ENCODE results near the gene FOXK1. TPM values are rescaled to one million over a fixed set of nuclear protein-coding genes. Genes with fewer than 3 reads are reported as not detected.

Gene FOXK1
- total and polyA plus RNA-seq, 9 of the 15 experiments (the other 6 are each of a cell fraction or from before 2014, with no cell fraction given): 0.32 to 45.5 (median 8.1) TPM

GRCh38 chr7:4699841-4700240, 17.7 kb downstream of the FOXK1 start (continued):
- TF ChIP-seq, protein P1, sequence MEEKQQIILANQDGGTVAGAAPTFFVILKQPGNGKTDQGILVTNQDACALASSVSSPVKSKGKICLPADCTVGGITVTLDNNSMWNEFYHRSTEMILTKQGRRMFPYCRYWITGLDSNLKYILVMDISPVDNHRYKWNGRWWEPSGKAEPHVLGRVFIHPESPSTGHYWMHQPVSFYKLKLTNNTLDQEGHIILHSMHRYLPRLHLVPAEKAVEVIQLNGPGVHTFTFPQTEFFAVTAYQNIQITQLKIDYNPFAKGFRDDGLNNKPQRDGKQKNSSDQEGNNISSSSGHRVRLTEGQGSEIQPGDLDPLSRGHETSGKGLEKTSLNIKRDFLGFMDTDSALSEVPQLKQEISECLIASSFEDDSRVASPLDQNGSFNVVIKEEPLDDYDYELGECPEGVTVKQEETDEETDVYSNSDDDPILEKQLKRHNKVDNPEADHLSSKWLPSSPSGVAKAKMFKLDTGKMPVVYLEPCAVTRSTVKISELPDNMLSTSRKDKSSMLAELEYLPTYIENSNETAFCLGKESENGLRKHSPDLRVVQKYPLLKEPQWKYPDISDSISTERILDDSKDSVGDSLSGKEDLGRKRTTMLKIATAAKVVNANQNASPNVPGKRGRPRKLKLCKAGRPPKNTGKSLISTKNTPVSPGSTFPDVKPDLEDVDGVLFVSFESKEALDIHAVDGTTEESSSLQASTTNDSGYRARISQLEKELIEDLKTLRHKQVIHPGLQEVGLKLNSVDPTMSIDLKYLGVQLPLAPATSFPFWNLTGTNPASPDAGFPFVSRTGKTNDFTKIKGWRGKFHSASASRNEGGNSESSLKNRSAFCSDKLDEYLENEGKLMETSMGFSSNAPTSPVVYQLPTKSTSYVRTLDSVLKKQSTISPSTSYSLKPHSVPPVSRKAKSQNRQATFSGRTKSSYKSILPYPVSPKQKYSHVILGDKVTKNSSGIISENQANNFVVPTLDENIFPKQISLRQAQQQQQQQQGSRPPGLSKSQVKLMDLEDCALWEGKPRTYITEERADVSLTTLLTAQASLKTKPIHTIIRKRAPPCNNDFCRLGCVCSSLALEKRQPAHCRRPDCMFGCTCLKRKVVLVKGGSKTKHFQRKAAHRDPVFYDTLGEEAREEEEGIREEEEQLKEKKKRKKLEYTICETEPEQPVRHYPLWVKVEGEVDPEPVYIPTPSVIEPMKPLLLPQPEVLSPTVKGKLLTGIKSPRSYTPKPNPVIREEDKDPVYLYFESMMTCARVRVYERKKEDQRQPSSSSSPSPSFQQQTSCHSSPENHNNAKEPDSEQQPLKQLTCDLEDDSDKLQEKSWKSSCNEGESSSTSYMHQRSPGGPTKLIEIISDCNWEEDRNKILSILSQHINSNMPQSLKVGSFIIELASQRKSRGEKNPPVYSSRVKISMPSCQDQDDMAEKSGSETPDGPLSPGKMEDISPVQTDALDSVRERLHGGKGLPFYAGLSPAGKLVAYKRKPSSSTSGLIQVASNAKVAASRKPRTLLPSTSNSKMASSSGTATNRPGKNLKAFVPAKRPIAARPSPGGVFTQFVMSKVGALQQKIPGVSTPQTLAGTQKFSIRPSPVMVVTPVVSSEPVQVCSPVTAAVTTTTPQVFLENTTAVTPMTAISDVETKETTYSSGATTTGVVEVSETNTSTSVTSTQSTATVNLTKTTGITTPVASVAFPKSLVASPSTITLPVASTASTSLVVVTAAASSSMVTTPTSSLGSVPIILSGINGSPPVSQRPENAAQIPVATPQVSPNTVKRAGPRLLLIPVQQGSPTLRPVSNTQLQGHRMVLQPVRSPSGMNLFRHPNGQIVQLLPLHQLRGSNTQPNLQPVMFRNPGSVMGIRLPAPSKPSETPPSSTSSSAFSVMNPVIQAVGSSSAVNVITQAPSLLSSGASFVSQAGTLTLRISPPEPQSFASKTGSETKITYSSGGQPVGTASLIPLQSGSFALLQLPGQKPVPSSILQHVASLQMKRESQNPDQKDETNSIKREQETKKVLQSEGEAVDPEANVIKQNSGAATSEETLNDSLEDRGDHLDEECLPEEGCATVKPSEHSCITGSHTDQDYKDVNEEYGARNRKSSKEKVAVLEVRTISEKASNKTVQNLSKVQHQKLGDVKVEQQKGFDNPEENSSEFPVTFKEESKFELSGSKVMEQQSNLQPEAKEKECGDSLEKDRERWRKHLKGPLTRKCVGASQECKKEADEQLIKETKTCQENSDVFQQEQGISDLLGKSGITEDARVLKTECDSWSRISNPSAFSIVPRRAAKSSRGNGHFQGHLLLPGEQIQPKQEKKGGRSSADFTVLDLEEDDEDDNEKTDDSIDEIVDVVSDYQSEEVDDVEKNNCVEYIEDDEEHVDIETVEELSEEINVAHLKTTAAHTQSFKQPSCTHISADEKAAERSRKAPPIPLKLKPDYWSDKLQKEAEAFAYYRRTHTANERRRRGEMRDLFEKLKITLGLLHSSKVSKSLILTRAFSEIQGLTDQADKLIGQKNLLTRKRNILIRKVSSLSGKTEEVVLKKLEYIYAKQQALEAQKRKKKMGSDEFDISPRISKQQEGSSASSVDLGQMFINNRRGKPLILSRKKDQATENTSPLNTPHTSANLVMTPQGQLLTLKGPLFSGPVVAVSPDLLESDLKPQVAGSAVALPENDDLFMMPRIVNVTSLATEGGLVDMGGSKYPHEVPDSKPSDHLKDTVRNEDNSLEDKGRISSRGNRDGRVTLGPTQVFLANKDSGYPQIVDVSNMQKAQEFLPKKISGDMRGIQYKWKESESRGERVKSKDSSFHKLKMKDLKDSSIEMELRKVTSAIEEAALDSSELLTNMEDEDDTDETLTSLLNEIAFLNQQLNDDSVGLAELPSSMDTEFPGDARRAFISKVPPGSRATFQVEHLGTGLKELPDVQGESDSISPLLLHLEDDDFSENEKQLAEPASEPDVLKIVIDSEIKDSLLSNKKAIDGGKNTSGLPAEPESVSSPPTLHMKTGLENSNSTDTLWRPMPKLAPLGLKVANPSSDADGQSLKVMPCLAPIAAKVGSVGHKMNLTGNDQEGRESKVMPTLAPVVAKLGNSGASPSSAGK (IDR thresholded peaks at IDR 0.05): no peak
- TF ChIP-seq ZNF707 (CRISPR knock-in tag; conservative IDR thresholded peaks at IDR 0.05) (no peak), E2F1 (CRISPR knock-in tag; IDR thresholded peaks at IDR 0.05) (no peak), MEF2D (tag; conservative IDR thresholded peaks at IDR 0.05; ENCODE audit: low read depth) (no peak), ZNF830 (CRISPR knock-in tag; IDR thresholded peaks at IDR 0.05) (no peak), DEAF1 (CRISPR knock-in tag; IDR thresholded peaks at IDR 0.05) (no peak), IFI16 (CRISPR knock-in tag; IDR thresholded peaks at IDR 0.05) (no peak), ZNF408 (CRISPR knock-in tag; IDR thresholded peaks at IDR 0.05; ENCODE audit: low read depth) (no peak), SMAD2 (IDR thresholded peaks at IDR 0.05; ENCODE audit: low read depth, low read length) (no peak), KLF6 (CRISPR knock-in tag; IDR thresholded peaks at IDR 0.05; ENCODE audit: borderline replicate concordance) (no peak), ZHX1 (conservative IDR thresholded peaks at IDR 0.05; ENCODE audit: low read length) (no peak)

Measured in K562 (cell line).